ENCODE results near the gene CCR1.
"Not testable (repeated sequence)": the region's sequence is repeated elsewhere in the genome, so short reads cannot be mapped to it uniquely, and the experiment has no call there.

The CCR1 gene

GRCh38 chr3:46209746-46210470 is 1.8 kb upstream of the CCR1 start:
- DNase-seq = no peak

- DNase-seq = no peak
Measured at GRCh38 chr3:46209053-46209452, 940 bp upstream of the CCR1 start.

GRCh38 chr3:46207514-46207913 is 599 bp downstream of the CCR1 start:
- DNase-seq = not testable (repeated sequence)

GRCh38 chr3:46206282-46207015 is 1.7 kb downstream of the CCR1 start:
- no peak for DNase-seq

- no peak for DNase-seq
Measured at GRCh38 chr3:46205286-46205960, 2.7 kb downstream of the CCR1 start.

- DNase-seq = no peak
Measured at GRCh38 chr3:46203681-46204080, 4.4 kb downstream of the CCR1 start.

- no peak for DNase-seq
Measured at GRCh38 chr3:46202535-46202934, 5.6 kb downstream of the CCR1 start.

- no peak for DNase-seq
Measured at GRCh38 chr3:46200790-46201189, 7.3 kb downstream of the CCR1 start.

- no peak for DNase-seq
Measured at GRCh38 chr3:46200211-46200610, 7.9 kb downstream of the CCR1 start.

GRCh38 chr3:46196261-46196957 is 11.7 kb downstream of the CCR1 start:
- no peak for DNase-seq

GRCh38 chr3:46194868-46195553 is 13.1 kb downstream of the CCR1 start:
- DNase-seq = no peak

GRCh38 chr3:46193436-46193835 is 14.7 kb downstream of the CCR1 start:
- DNase-seq = no peak

- no peak for DNase-seq
Measured at GRCh38 chr3:46192939-46193338, 15.2 kb downstream of the CCR1 start.

- DNase-seq = no peak
Measured at GRCh38 chr3:46191730-46192129, 16.4 kb downstream of the CCR1 start.

- DNase-seq = no peak
Measured at GRCh38 chr3:46188708-46189107, 19.4 kb downstream of the CCR1 start.

- DNase-seq = no peak
Measured at GRCh38 chr3:46187876-46188275, 20.2 kb downstream of the CCR1 start.

GRCh38 chr3:46187341-46187700 is 20.8 kb downstream of the CCR1 start:
- DNase-seq = no peak

GRCh38 chr3:46186471-46187340 is 21.4 kb downstream of the CCR1 start:
- no peak for DNase-seq

- no peak for DNase-seq
Measured at GRCh38 chr3:46184469-46184868, 23.6 kb downstream of the CCR1 start.

- DNase-seq = no peak
Measured at GRCh38 chr3:46183330-46183729, 24.8 kb downstream of the CCR1 start.

- DNase-seq = no peak
Measured at GRCh38 chr3:46168583-46169345, 39.3 kb downstream of the CCR1 start.

Data from stimulated activated CD4-positive, alpha-beta T cell treated with anti-CD3 and anti-CD28 coated beads, Interleukin-2, amount 100 ng/mL, for 48 hours (primary cell).